ENCODE data around the gene SLFNL1. TPM values are rescaled to one million over a fixed set of nuclear protein-coding genes. Genes with fewer than 3 reads are reported as not detected.
A peak's percentile ranks its signal among the peaks of the same experiment; 100 is the strongest.

The SLFNL1 gene
- total RNA-seq, 4 donors from 2014 or later = 0.85 to 1.6 (median 0.88) TPM; not detected in 1

GRCh38 chr1:40998668-40999067, 22.9 kb downstream of the SLFNL1 start:
- H3K9me3 ChIP-seq = no peaks in the 10 kb centered on the region
- no peak for DNase-seq
- H3K27me3 ChIP-seq = no peaks in the 10 kb centered on the region
- H3K4me1 ChIP-seq = peaks cover 0 to 11% (median 3%) of the 10 kb centered on the region in 4 donors
- H3K36me3 ChIP-seq = peaks cover 0 to 72% (median 0%) of the 10 kb centered on the region in 3 donors
- TF ChIP-seq CTCF (IDR thresholded peaks at IDR 0.05) (no peak), POLR2A (IDR thresholded peaks at IDR 0.05) (no peak)
- H3K4me3 ChIP-seq = no peak overlapping the region
- no peak overlapping the region for H3K27ac ChIP-seq

- peaks cover 0 to 83% (median 0%) of the 10 kb centered on the region in 3 donors for H3K36me3 ChIP-seq
- no peak overlapping the region for H3K4me3 ChIP-seq
- no peak for TF ChIP-seq POLR2A (IDR thresholded peaks at IDR 0.05)
- TF ChIP-seq CTCF (IDR thresholded peaks at IDR 0.05) = no peak
- no peaks in the 10 kb centered on the region for H3K27me3 ChIP-seq
- no peaks in the 10 kb centered on the region for H3K9me3 ChIP-seq
- H3K4me1 ChIP-seq = no peaks in the 10 kb centered on the region
- H3K27ac ChIP-seq = no peak overlapping the region
- DNase-seq = no peak
Observed at GRCh38 chr1:40997096-40997495, 24.4 kb downstream of the SLFNL1 start.

GRCh38 chr1:40989066-40989465, 32.5 kb downstream of the SLFNL1 start:
- no peak for DNase-seq
- Histone ChIP-seq H3K27ac (no peak overlapping the region), H3K9me3 (no peaks in the 10 kb centered on the region), H3K36me3 (peaks cover 0 to 66% (median 0%) of the 10 kb centered on the region in 3 donors), H3K4me3 (peak overlapping the region in 2 of 4 donors; percentile 37 to 42), H3K4me1 (peaks cover 0 to 4% (median 0%) of the 10 kb centered on the region in 4 donors), H3K27me3 (no peaks in the 10 kb centered on the region)
- no peak for TF ChIP-seq POLR2A (IDR thresholded peaks at IDR 0.05)
- TF ChIP-seq CTCF (IDR thresholded peaks at IDR 0.05) = no peak

GRCh38 chr1:40988280-40988679, 33.2 kb downstream of the SLFNL1 start:
- DNase-seq = no peak
- peak in 1 of 2 donors; percentile 35 for TF ChIP-seq POLR2A (IDR thresholded peaks at IDR 0.05)
- no peak for TF ChIP-seq CTCF (IDR thresholded peaks at IDR 0.05)
- Histone ChIP-seq H3K4me1 (peaks cover 0 to 4% (median 0%) of the 10 kb centered on the region in 4 donors), H3K36me3 (peaks cover 0 to 61% (median 0%) of the 10 kb centered on the region in 3 donors), H3K9me3 (no peaks in the 10 kb centered on the region), H3K27me3 (no peaks in the 10 kb centered on the region), H3K4me3 (peak overlapping the region in 2 of 4 donors; percentile 37 to 42), H3K27ac (peak overlapping the region in 2 of 4 donors; percentile 33 to 68)

GRCh38 chr1:40987439-40988276, 33.9 kb downstream of the SLFNL1 start:
- TF ChIP-seq POLR2A (IDR thresholded peaks at IDR 0.05) = peak in 1 of 2 donors; percentile 28
- no peak for TF ChIP-seq CTCF (IDR thresholded peaks at IDR 0.05)
- H3K27me3 ChIP-seq = no peaks in the 10 kb centered on the region
- H3K4me3 ChIP-seq = no peak overlapping the region
- peak in 1 of 3 donors; percentile 73 for DNase-seq
- H3K4me1 ChIP-seq = peaks cover 0 to 4% (median 0%) of the 10 kb centered on the region in 4 donors
- H3K36me3 ChIP-seq = peaks cover 0 to 55% (median 0%) of the 10 kb centered on the region in 3 donors
- H3K9me3 ChIP-seq = no peaks in the 10 kb centered on the region
- peak overlapping the region in 2 of 4 donors; percentile 68 to 75 for H3K27ac ChIP-seq
